CD4-positive, alpha-beta T cell treated with Interleukin-21 for 1 hour (primary cell): ENCODE data around the gene KCNJ6.

Experiments
- DNase-seq: peaks from one replicate; pipeline ENCODE4 v3.0.0-alpha.2; 2020

The KCNJ6 gene

GRCh38 chr21:37903396-37903795 is 12.9 kb downstream of the KCNJ6 start:
- DNase-seq = no peak

- DNase-seq = no peak
These were observed 17.1 kb downstream of the KCNJ6 start for GRCh38 chr21:37899146-37899545.

- no peak for DNase-seq
These were observed 19.5 kb downstream of the KCNJ6 start for GRCh38 chr21:37896788-37897187.

- DNase-seq = no peak
These were observed 24.3 kb downstream of the KCNJ6 start for GRCh38 chr21:37891972-37892371.

GRCh38 chr21:37888659-37889058 is 27.6 kb downstream of the KCNJ6 start:
- DNase-seq = no peak

GRCh38 chr21:37886726-37887299 is 29.4 kb downstream of the KCNJ6 start:
- DNase-seq = no peak

GRCh38 chr21:37886120-37886519 is 30.1 kb downstream of the KCNJ6 start:
- DNase-seq = no peak

GRCh38 chr21:37878946-37879660 is 37.2 kb downstream of the KCNJ6 start:
- no peak for DNase-seq

- DNase-seq = no peak
These were observed 38.2 kb downstream of the KCNJ6 start for GRCh38 chr21:37877888-37878684.

GRCh38 chr21:37877171-37877570 is 39.1 kb downstream of the KCNJ6 start:
- no peak for DNase-seq

GRCh38 chr21:37876561-37876960 is 39.7 kb downstream of the KCNJ6 start:
- no peak for DNase-seq

GRCh38 chr21:37874904-37875780 is 41.1 kb downstream of the KCNJ6 start:
- DNase-seq = no peak

GRCh38 chr21:37874481-37874880 is 41.8 kb downstream of the KCNJ6 start:
- no peak for DNase-seq

GRCh38 chr21:37873655-37874054 is 42.6 kb downstream of the KCNJ6 start:
- DNase-seq = no peak

- no peak for DNase-seq
These were observed 45.0 kb downstream of the KCNJ6 start for GRCh38 chr21:37871121-37871862.

GRCh38 chr21:37870221-37870620 is 46.0 kb downstream of the KCNJ6 start:
- no peak for DNase-seq

GRCh38 chr21:37869661-37870060 is 46.6 kb downstream of the KCNJ6 start:
- no peak for DNase-seq

GRCh38 chr21:37868446-37869295 is 47.6 kb downstream of the KCNJ6 start:
- DNase-seq = no peak

GRCh38 chr21:37866027-37866426 is 50.2 kb downstream of the KCNJ6 start:
- peak; percentile 4 for DNase-seq

GRCh38 chr21:37865156-37865555 is 51.1 kb downstream of the KCNJ6 start:
- DNase-seq = no peak

- DNase-seq = peak; percentile 5
These were observed 52.4 kb downstream of the KCNJ6 start for GRCh38 chr21:37863842-37864241.
